ENCODE results near the gene CROCC2. TPM values are rescaled to one million over a fixed set of nuclear protein-coding genes. Genes with fewer than 3 reads are reported as not detected.
A peak's percentile ranks its signal among the peaks of the same experiment; 100 is the strongest.

CROCC2 gene
- total and polyA plus RNA-seq, 2 donors from 2014 or later = 0.13 TPM; not detected in 1

DNA sequence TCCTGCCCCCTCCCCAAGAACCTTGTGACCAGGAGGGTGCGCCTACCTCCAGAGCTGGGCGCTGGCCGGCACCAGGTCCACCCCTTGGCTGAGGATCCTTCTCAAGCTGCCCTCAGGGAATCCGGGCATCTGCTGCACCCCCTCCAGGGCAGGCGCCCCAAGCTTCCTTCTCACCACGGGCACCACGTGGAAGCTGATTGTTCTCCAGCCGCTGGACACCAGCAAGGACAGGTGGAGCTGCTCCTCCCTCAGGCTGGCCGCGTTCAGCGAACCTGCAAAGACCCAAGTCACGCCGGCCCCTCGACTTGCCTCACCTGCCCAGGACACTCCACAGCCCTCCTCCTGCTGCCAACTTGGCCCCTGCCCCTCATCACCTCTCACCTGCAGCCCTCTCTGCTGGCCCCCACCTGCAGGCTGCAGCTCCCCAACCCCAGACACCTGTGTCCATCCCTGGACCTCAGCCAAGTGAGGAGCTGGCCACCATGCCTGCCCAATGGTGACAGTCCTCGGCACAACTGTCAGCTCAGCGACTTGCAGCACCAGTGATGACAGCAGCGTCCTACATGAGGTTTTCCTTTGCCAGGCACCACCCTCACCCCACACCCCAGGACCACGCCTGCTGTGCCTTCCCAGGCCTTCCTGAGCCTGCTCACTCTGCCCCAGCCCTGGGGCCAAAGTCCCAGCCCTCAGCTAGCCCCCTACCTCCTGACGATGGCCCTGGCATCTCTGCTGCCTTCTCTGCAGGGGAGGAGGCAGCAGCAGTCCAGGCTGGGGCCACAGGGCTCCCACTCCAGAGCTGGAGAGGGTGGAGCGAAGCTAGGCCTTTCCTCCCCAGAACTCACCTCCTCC, 14.4 kb upstream of the CROCC2 start:
- DNase-seq = no peak
- no peak overlapping the region for H3K27ac ChIP-seq (ENCODE audit: low read depth in 2 of 2, low read length in 2 of 2)
- no peak overlapping the region for H3K9ac ChIP-seq (ENCODE audit: low read length in 3 of 3)
- no peaks in the 10 kb centered on the region for H3K27me3 ChIP-seq (ENCODE audit: control insufficient read depth, insufficient read depth, low read length)
- intact Hi-C loops (cut with DNase I) = no loop called here
- no peaks in the 10 kb centered on the region for H3K9me3 ChIP-seq (ENCODE audit: control insufficient read depth in 2 of 3, insufficient read depth in 1 of 3, low read length in 3 of 3)
- TF ChIP-seq CTCF (IDR thresholded peaks at IDR 0.05; ENCODE audit: borderline replicate concordance, extremely low read depth, insufficient read depth) = no peak
- no peak for FAIRE-seq
- peaks cover 0 to 16% (median 0%) of the 10 kb centered on the region in 3 donors for H3K4me1 ChIP-seq (ENCODE audit: control insufficient read depth in 2 of 3, insufficient read depth in 2 of 3, low read depth in 1 of 3, low read length in 3 of 3)
- no peaks in the 10 kb centered on the region for H3K36me3 ChIP-seq (ENCODE audit: control insufficient read depth in 2 of 3, insufficient read depth in 3 of 3, low read length in 3 of 3)
- no peak overlapping the region for H3K4me3 ChIP-seq (ENCODE audit: low read length in 3 of 3)

GRCh38 chr2:240892356-240892755, 13.8 kb upstream of the CROCC2 start:
- TF ChIP-seq CTCF (IDR thresholded peaks at IDR 0.05; ENCODE audit: borderline replicate concordance, extremely low read depth, insufficient read depth) = no peak
- intact Hi-C loops (cut with DNase I) = no loop called here
- Histone ChIP-seq H3K27ac (ENCODE audit: low read depth in 2 of 2, low read length in 2 of 2) (no peak overlapping the region), H3K4me1 (ENCODE audit: control insufficient read depth in 2 of 3, insufficient read depth in 2 of 3, low read depth in 1 of 3, low read length in 3 of 3) (peaks cover 0 to 21% (median 0%) of the 10 kb centered on the region in 3 donors), H3K27me3 (ENCODE audit: control insufficient read depth, insufficient read depth, low read length) (no peaks in the 10 kb centered on the region), H3K9ac (ENCODE audit: low read length in 3 of 3) (no peak overlapping the region), H3K4me3 (ENCODE audit: low read length in 3 of 3) (no peak overlapping the region), H3K36me3 (ENCODE audit: control insufficient read depth in 2 of 3, insufficient read depth in 3 of 3, low read length in 3 of 3) (no peaks in the 10 kb centered on the region), H3K9me3 (ENCODE audit: control insufficient read depth in 2 of 3, insufficient read depth in 1 of 3, low read length in 3 of 3) (no peaks in the 10 kb centered on the region)
- DNase-seq (no peak), FAIRE-seq (no peak)

- Histone ChIP-seq H3K4me1 (ENCODE audit: control insufficient read depth in 2 of 3, insufficient read depth in 2 of 3, low read depth in 1 of 3, low read length in 3 of 3) (peaks cover 0 to 25% (median 0%) of the 10 kb centered on the region in 3 donors), H3K27me3 (ENCODE audit: control insufficient read depth, insufficient read depth, low read length) (no peaks in the 10 kb centered on the region), H3K4me3 (ENCODE audit: low read length in 3 of 3) (peak overlapping the region in 1 of 3 donors; percentile 38), H3K36me3 (ENCODE audit: control insufficient read depth in 2 of 3, insufficient read depth in 3 of 3, low read length in 3 of 3) (no peaks in the 10 kb centered on the region), H3K27ac (ENCODE audit: low read depth in 2 of 2, low read length in 2 of 2) (no peak overlapping the region), H3K9me3 (ENCODE audit: control insufficient read depth in 2 of 3, insufficient read depth in 1 of 3, low read length in 3 of 3) (no peaks in the 10 kb centered on the region), H3K9ac (ENCODE audit: low read length in 3 of 3) (no peak overlapping the region)
- DNase-seq (no peak), FAIRE-seq (no peak)
- no peak for TF ChIP-seq CTCF (IDR thresholded peaks at IDR 0.05; ENCODE audit: borderline replicate concordance, extremely low read depth, insufficient read depth)
- intact Hi-C loops (cut with DNase I) = no loop called here
Measured at GRCh38 chr2:240892925-240893324, 13.2 kb upstream of the CROCC2 start.
